Measurements from ENCODE around the gene ADRA2C. TPM values are rescaled to one million over a fixed set of nuclear protein-coding genes. Genes with fewer than 3 reads are reported as not detected.

Gene ADRA2C
- total and polyA plus RNA-seq, 2 of the 13 experiments (the other 11 are each of a cell fraction or from before 2014, with no cell fraction given): 15.4 to 69.7 TPM

- TF ChIP-seq TFE3 (CRISPR knock-in tag; IDR thresholded peaks at IDR 0.05) (no peak), EEA1 (CRISPR knock-in tag; IDR thresholded peaks at IDR 0.05; ENCODE audit: borderline replicate concordance) (no peak), FIP1L1 (IDR thresholded peaks at IDR 0.05; ENCODE audit: borderline replicate concordance, insufficient read depth, low read depth, low read length) (no peak), ARID5B (CRISPR knock-in tag; IDR thresholded peaks at IDR 0.05) (no peak), HOXA3 (CRISPR knock-in tag; IDR thresholded peaks at IDR 0.05) (peak; percentile 4; the same call in 1 of the 2 replicates), GPN1 (CRISPR knock-in tag; IDR thresholded peaks at IDR 0.05; ENCODE audit: borderline replicate concordance) (no peak), ZBTB1 (CRISPR knock-in tag; IDR thresholded peaks at IDR 0.05; ENCODE audit: borderline replicate concordance) (no peak), ATF1 (CRISPR knock-in tag; IDR thresholded peaks at IDR 0.05) (no peak), KLF13 (CRISPR knock-in tag; IDR thresholded peaks at IDR 0.05) (no peak), ZNF83 (CRISPR knock-in tag; IDR thresholded peaks at IDR 0.05; ENCODE audit: borderline replicate concordance) (no peak), ZNF143 (CRISPR knock-in tag; IDR thresholded peaks at IDR 0.05) (no peak), ZNF10 (CRISPR knock-in tag; IDR thresholded peaks at IDR 0.05; ENCODE audit: borderline replicate concordance, low read depth) (no peak), CBFB (CRISPR knock-in tag; IDR thresholded peaks at IDR 0.05) (no peak), DBP (CRISPR knock-in tag; IDR thresholded peaks at IDR 0.05; ENCODE audit: not compliant biosample characterization) (no peak), TBX2 (CRISPR knock-in tag; IDR thresholded peaks at IDR 0.05; ENCODE audit: borderline replicate concordance) (0 out of 2 replicates have a peak, but pooled peaks have one; percentile 53), ZNF574 (CRISPR knock-in tag; IDR thresholded peaks at IDR 0.05) (peak; percentile 31; the same call in 1 of the 2 replicates)
These were observed 16.1 kb downstream of the ADRA2C start (continued) for GRCh38 chr4:3781997-3782930.

Measured in HepG2 (cell line).